Astrocyte of the cerebellum (primary cell): ENCODE results near the gene KREMEN1.

ENCODE experiments used
- DNase-seq: peaks from one replicate; pipeline ENCODE4 v3.0.0-alpha.2; 2011; ENCODE audit warnings: low read depth
- H3K4me3 ChIP-seq: 2 replicates; pipeline ENCODE4 v1.5.1; 2011; ENCODE audit warnings: mild to moderate bottlenecking, low read depth, low read length, moderate library complexity
- in situ Hi-C: cut with HindIII; loops from 2 replicates; pipeline ENCODE4 v1.10.0; 2017; ENCODE audit warnings: low sequenced_read_pairs
- TF ChIP-seq, protein P1 (sequence below): IDR thresholded peaks from 2 replicates; pipeline ENCODE4 v1.5.1; 2012; ENCODE audit warnings: low read length, low read depth, moderate library complexity, mild to moderate bottlenecking; ENCODE audit errors: missing control alignments

The KREMEN1 gene

DNA sequence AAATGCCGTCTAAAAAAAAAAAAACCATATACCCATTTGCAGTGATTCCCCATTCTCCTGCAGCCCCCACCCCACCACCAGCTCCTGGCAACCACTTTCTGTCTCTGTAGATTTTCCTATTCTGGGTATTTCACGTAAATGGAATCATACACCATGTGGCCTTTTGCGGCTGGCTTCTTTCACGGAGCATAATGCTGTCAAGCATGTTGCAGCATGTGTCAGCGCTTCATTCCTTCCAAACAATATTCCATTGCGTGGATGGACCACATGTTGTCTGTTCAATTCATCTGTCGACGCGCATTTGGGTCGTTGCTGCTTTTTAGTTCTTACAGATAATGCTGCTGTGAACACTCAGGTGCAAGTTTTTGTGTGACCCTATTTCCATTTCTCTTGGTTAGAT lies 118.1 kb downstream of the KREMEN1 start:
- H3K4me3 ChIP-seq: no peak overlapping the region
- in situ Hi-C loops: no loop called here
- no peak for DNase-seq
- TF ChIP-seq, protein P1, sequence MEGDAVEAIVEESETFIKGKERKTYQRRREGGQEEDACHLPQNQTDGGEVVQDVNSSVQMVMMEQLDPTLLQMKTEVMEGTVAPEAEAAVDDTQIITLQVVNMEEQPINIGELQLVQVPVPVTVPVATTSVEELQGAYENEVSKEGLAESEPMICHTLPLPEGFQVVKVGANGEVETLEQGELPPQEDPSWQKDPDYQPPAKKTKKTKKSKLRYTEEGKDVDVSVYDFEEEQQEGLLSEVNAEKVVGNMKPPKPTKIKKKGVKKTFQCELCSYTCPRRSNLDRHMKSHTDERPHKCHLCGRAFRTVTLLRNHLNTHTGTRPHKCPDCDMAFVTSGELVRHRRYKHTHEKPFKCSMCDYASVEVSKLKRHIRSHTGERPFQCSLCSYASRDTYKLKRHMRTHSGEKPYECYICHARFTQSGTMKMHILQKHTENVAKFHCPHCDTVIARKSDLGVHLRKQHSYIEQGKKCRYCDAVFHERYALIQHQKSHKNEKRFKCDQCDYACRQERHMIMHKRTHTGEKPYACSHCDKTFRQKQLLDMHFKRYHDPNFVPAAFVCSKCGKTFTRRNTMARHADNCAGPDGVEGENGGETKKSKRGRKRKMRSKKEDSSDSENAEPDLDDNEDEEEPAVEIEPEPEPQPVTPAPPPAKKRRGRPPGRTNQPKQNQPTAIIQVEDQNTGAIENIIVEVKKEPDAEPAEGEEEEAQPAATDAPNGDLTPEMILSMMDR: no peak

DNA sequence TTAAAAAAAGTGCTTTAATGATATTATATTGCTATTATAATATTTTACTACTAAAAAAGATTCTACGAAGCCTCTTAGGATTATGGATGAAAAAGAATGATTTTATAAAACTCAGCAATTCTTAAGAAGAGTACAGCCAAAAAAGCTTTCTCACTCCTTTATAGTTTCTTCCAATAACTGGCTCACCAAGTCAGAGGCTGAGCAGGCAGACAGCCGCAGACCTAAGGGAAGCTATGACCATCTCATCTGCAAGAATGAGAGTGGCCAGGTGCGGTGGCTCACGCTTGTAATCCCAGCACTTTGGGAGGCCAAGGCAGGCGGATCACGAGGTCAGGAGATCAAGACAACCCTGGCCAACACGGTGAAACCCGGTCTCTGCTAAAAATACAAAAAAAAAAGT lies 120.2 kb downstream of the KREMEN1 start:
- DNase-seq: no peak
- no peak overlapping the region for H3K4me3 ChIP-seq
- TF ChIP-seq, protein P1: no peak
- in situ Hi-C loops: no loop called here

DNA sequence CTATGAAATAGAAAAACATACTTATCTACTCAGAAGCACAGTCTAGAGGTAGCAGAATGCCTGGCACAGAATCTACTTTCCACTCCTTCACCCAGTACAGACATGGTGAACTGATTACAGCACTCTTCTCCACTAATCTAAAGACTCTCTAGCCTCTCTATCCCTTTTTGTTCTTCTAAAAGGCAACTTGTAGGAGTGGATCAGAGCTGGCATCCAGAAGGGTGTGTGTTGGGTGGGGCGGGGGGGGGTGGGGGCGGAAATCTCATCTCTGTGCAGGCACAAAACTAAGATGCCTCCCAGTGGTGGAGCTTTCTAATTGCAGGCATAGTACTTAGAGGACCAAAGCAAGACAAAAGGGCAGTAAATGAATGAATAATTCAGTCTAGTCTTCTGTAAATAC lies 121.3 kb downstream of the KREMEN1 start:
- in situ Hi-C loops: no loop called here
- TF ChIP-seq, protein P1: no peak
- DNase-seq: no peak
- H3K4me3 ChIP-seq: no peak overlapping the region

DNA sequence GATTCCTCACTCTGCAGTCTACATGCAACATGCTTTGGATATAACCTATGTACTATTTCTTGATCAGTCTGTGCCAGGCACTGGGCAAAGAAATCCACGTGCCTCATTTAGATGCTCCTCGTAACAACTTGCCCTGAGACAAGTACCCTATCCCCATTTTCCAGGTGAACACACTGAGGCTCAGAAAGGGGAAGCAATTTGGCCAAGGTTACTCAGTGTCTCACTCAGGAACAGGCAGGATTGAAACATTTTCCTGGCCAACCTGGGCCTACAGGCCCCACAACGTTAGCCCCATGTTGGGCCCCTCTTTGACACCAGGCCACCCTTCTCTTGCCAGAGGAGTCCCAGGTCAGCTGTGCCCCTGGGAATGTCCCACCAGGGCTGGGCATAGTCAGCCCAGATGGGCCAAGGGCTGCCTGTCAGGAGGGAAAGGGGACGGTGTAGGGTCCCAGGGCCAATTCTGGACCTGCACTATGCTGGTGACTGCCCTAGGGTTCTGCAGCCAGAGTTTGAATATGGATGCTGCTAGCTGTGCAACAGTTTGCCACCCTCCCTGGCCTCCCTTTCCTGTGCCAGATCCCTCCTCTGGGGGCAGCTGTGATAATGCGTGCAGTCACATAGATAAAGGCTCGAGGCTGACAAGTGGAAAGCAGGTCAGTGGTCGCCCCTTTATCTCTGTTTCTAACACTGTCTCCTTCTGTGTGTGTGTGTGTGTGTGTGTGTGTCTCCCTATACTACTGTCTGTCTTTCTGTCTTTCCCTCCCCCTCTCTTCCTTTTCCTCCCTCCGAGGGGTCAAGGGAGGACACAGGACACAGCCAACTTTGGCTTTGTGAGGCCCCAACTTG lies 122.5 kb downstream of the KREMEN1 start:
- in situ Hi-C loops: no loop called here
- no peak for DNase-seq
- H3K4me3 ChIP-seq: no peak overlapping the region
- TF ChIP-seq, protein P1: no peak

DNA sequence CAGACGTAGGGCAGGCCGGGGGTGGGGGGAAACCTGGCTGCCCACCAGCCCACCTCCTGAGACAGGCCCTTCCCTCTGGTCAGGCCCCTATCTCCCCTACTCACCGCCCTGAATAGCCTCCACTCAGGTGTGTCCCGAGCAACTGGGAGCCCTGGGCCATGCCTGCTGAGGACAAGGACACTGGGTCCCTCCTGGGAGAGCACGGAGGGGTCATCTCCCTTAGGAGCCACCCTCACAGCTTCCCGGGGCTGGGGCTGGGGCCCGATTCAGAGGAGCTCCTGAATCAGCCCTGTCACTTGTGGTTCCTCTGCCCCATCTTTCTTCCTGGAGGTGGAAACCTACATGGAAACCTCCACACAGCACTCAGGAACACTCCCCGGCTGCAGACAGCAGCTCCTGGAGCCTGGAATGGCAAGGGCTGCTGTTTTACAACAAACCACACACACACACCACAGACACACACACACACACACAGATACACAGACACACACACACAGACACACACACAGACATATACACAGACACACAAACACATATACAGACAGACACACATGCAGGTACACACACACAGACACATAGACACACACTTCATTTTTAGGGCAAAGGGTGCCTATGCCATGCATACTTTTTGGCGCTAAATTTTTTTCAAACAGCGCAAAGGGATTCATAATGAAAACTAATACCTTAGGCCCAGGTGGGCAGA lies 123.3 kb downstream of the KREMEN1 start:
- in situ Hi-C loops: no loop called here
- no peak overlapping the region for H3K4me3 ChIP-seq

DNA sequence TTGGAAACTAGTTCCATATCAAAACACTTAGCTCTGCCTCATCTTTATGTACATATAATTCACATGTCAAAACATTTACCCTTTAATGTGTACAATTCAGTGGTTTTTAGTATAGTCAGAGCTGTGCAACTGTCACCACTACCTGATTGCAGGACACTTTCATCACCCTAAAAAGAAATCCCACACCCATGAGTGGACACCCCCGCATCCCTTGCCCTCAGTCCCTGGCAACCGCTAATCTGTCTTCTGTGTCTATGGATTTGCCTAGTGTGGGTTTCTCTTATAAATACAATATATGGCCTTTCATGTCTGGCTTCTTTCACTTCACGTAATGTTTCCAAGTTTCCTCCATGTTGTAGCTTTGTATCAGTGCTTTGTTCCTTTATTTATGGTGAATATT lies 124.3 kb downstream of the KREMEN1 start:
- TF ChIP-seq, protein P1: no peak
- in situ Hi-C loops: no loop called here
- H3K4me3 ChIP-seq: no peak overlapping the region
- no peak for DNase-seq

More for the DNA sequence above, 123.3 kb downstream of the KREMEN1 start:
- DNase-seq: no peak
- TF ChIP-seq, protein P1: no peak
